HAP-1 (cell line): Measurements from ENCODE around the gene SH3GL2.

Source experiments
- DNase-seq, 2 experiments: peaks; one replicate each; pipeline ENCODE4 v3.0.0-alpha.2; 2016 to 2020; ENCODE audit warnings: low spot score in 2 of 2
- H3K27me3 ChIP-seq: fragments of 250-450 bp; sonication (Bioruptor Pico); 2 replicates; pipeline ENCODE4 v1.5.1; 2020; ENCODE audit warnings: low read depth, mild to moderate bottlenecking, moderate library complexity
- H3K36me3 ChIP-seq: fragments of 250-450 bp; sonication (Bioruptor Pico); replicated peaks from 2 replicates; pipeline ENCODE4 v1.5.1; 2020; ENCODE audit warnings: mild to moderate bottlenecking
- H3K4me1 ChIP-seq: fragments of 250-450 bp; sonication (Bioruptor Pico); 2 replicates; pipeline ENCODE4 v1.5.1; 2020; ENCODE audit warnings: mild to moderate bottlenecking
- H3K4me3 ChIP-seq: fragments of 250-450 bp; sonication (Bioruptor Pico); 2 replicates; pipeline ENCODE4 v1.5.1; 2020; ENCODE audit warnings: mild to moderate bottlenecking, moderate library complexity
- H3K9me3 ChIP-seq: fragments of 250-450 bp; sonication (Bioruptor Pico); 2 replicates; pipeline ENCODE4 v1.5.1; 2020; ENCODE audit warnings: mild to moderate bottlenecking, moderate library complexity
- in situ Hi-C: fragments of 300-500 bp; cut with MboI; formaldehyde crosslinking; loops from 3 replicates; pipeline ENCODE4 v1.14.3; 2020; ENCODE audit warnings: low sequenced_read_pairs, inconsistent platforms, mixed read lengths

Gene SH3GL2

DNA sequence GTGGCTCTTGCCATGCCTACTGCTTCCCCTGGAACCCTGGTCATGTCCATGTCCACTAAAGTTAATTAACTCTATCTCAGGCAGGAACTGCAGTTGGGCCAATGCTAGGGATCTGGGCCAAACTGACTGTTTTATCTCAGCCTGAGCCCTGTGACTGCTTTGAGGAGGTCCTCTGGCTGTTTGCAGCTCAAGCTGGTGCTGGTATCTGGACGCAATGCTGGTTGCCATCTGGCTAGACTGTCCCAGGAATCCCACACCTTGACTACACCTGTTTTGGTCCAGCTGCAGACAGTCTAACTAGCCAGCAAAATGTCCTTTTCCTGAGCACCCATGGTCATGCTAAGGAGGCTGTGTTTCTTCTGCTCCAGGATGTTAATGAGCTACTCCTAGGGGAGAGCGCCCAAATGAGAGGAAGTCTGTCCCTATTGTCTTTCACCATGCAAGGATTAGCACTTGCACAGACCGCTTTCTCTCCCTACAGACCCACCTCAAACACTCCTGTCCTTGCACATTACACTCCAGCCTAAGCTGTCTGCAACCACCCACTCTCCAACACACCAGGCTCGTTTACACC, 251.0 kb downstream of the SH3GL2 start:
- no peak for DNase-seq
- no peaks in the 10 kb centered on the region for H3K36me3 ChIP-seq
- in situ Hi-C loops, result no loop called here

DNA sequence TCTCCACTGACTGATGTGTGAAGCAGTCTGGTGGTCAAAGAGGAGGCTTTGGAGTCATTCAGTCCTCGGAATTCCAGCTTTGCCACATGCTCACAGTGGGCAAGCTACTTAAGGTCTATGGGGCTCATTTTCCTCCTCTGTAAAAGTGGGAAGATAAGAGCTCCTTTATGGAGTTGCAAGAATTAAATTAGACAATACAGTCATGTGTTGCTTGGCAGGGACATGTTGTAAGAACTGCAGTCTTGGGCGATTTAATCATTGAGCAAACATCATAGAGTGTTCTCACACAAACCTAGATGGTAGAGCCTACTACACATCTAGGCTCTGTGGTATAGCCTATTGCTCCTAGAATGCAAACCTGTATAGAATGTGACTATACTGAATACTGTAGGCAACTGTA, 253.9 kb downstream of the SH3GL2 start:
- Histone ChIP-seq H3K9me3 (no peaks in the 10 kb centered on the region), H3K4me3 (no peak overlapping the region), H3K4me1 (no peaks in the 10 kb centered on the region), H3K27me3 (no peaks in the 10 kb centered on the region), H3K36me3 (no peaks in the 10 kb centered on the region)
- in situ Hi-C loops, result no loop called here
- no peak for DNase-seq

More for the DNA sequence above, 251.0 kb downstream of the SH3GL2 start:
- Histone ChIP-seq H3K4me1 (no peaks in the 10 kb centered on the region; the same call in 1 of the 2 replicates), H3K9me3 (no peaks in the 10 kb centered on the region), H3K4me3 (no peak overlapping the region), H3K27me3 (no peaks in the 10 kb centered on the region)

DNA sequence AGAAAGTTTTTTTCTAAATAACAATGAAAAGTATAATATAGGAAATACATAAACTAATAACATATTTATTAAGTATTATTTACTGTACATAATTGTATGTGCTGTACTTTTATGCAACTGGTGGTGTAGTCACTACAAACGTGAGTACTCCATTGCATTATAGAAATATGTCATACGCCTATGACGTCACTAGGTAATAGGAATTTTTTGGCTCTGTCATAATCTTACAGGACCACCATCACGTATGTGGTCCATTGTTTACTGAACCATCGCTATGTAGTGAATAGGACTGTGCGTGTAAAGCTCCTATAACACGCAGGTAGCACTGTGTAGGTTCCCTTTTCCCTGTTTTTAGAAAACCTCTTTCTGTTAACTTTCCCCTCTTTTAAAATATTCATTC, 255.0 kb downstream of the SH3GL2 start:
- Histone ChIP-seq H3K9me3 (no peaks in the 10 kb centered on the region), H3K36me3 (no peaks in the 10 kb centered on the region), H3K27me3 (no peaks in the 10 kb centered on the region), H3K4me3 (no peak overlapping the region), H3K4me1 (no peaks in the 10 kb centered on the region)
- no peak for DNase-seq
- in situ Hi-C loops, result no loop called here

DNA sequence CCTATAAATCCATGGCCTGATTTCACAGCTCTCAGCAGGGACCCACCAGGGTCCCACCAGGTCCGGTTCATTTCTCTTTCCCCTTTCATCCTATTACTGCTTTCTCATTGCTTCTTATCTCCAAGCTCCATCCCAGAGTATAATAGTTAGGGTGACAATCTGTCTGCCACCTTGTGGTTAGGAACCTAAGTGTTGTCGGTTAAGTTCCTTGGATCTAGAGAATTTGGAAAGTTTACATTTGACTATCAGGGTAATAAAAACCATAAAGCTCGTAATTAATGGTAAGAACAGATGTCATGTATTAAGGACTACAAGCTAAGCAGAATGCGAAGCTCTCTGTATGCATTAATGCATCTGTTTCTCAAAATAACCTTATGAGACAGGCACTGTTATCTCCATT, 259.1 kb downstream of the SH3GL2 start:
- H3K9me3 ChIP-seq, result no peaks in the 10 kb centered on the region
- H3K36me3 ChIP-seq, result no peaks in the 10 kb centered on the region
- no peaks in the 10 kb centered on the region for H3K4me1 ChIP-seq
- H3K4me3 ChIP-seq, result no peak overlapping the region
- H3K27me3 ChIP-seq, result no peaks in the 10 kb centered on the region
- no peak for DNase-seq
- in situ Hi-C loops, result no loop called here

DNA sequence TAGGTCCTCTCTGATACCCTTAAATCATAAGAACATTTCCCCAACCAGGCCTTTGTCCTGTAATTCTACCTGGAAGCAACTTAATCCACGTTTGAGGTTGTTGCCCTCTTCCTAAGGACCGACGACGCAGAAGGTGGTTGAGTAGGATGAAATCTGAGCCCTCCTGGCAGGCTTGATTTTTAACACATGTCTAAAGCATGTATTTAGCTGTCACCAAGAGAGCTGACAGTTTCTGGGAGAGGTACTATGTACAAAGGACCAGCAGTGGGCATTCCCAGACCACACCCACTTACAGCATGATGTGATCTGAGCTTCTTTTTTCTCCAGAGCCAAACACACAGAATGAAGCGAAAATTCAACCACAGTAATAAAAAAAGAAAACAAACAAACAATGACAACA, 260.9 kb downstream of the SH3GL2 start:
- no peak for DNase-seq
- H3K27me3 ChIP-seq, result no peaks in the 10 kb centered on the region
- in situ Hi-C loops, result no loop called here

DNA sequence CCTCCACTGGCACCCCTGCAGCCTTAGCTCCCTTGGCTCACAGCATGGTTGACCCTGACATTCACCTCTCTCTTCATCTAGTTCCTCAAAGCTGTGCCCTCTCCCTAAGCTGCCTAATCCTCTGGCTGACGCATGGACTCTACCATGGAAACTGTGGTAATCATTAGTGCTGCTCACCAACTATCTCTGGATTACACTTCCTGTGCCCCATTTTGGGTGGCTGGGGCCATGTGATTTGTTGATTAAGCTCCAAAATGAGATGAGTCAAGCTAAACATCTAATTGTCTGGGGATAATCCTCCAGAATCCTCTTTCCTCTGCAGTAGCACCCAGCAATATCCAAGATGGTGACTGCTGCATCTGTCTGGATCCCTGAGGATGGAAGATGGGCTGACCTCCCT, 264.4 kb downstream of the SH3GL2 start:
- Histone ChIP-seq H3K4me1 (no peaks in the 10 kb centered on the region), H3K9me3 (no peaks in the 10 kb centered on the region), H3K36me3 (no peaks in the 10 kb centered on the region), H3K4me3 (no peak overlapping the region), H3K27me3 (no peaks in the 10 kb centered on the region)
- DNase-seq, result no peak
- in situ Hi-C loops, result no loop called here

More for the DNA sequence above, 260.9 kb downstream of the SH3GL2 start:
- no peaks in the 10 kb centered on the region for H3K4me1 ChIP-seq
- no peaks in the 10 kb centered on the region for H3K9me3 ChIP-seq
- no peaks in the 10 kb centered on the region for H3K36me3 ChIP-seq
- no peak overlapping the region for H3K4me3 ChIP-seq
